Skeletal muscle satellite cell (primary cell): ENCODE measurements around the gene FAM118B.

Experiments
- H3K27me3 ChIP-seq: 2 replicates; pipeline ENCODE4 v1.7.0; 2013; ENCODE audit warnings: low read length; ENCODE audit not compliant: control insufficient read depth, insufficient read depth
- H3K36me3 ChIP-seq: 2 replicates; pipeline ENCODE4 v1.7.0; 2013; ENCODE audit warnings: mild to moderate bottlenecking, control low read depth, low read length; ENCODE audit not compliant: insufficient read depth
- H3K4me1 ChIP-seq: 2 replicates; pipeline ENCODE4 v1.7.0; 2013; ENCODE audit warnings: low read length; ENCODE audit not compliant: control insufficient read depth, insufficient read depth
- H3K4me2 ChIP-seq: 2 replicates; pipeline ENCODE4 v1.7.0; 2013; ENCODE audit warnings: mild to moderate bottlenecking, low read length
- H3K4me3 ChIP-seq: 2 replicates; pipeline ENCODE4 v1.7.0; 2013; ENCODE audit warnings: low read length
- H3K9ac ChIP-seq: 2 replicates; pipeline ENCODE4 v1.7.0; 2013; ENCODE audit warnings: mild to moderate bottlenecking, low read depth, low read length, moderate library complexity
- H3K9me3 ChIP-seq: replicated peaks from 2 replicates; pipeline ENCODE4 v1.7.0; 2013; ENCODE audit warnings: mild to moderate bottlenecking, control low read depth, low read length

Gene FAM118B

GRCh38 chr11:126173257-126173656, 38.3 kb upstream of the FAM118B start:
- Histone ChIP-seq H3K36me3 (no peaks in the 10 kb centered on the region), H3K4me3 (no peak overlapping the region), H3K4me2 (no peak overlapping the region), H3K4me1 (peaks cover 3% of the 10 kb centered on the region), H3K27me3 (peaks cover 8% of the 10 kb centered on the region), H3K9ac (no peak overlapping the region), H3K9me3 (no peaks in the 10 kb centered on the region)

GRCh38 chr11:126174816-126175215, 36.8 kb upstream of the FAM118B start:
- Histone ChIP-seq H3K4me1 (peaks cover 3% of the 10 kb centered on the region), H3K9ac (no peak overlapping the region), H3K36me3 (no peaks in the 10 kb centered on the region), H3K9me3 (no peaks in the 10 kb centered on the region), H3K27me3 (peaks cover 8% of the 10 kb centered on the region), H3K4me3 (no peak overlapping the region), H3K4me2 (no peak overlapping the region)

- Histone ChIP-seq H3K4me1 (peaks cover 3% of the 10 kb centered on the region), H3K36me3 (no peaks in the 10 kb centered on the region), H3K27me3 (peaks cover 8% of the 10 kb centered on the region), H3K9ac (no peak overlapping the region), H3K4me2 (peak overlapping the region; percentile 9), H3K4me3 (no peak overlapping the region), H3K9me3 (no peaks in the 10 kb centered on the region)
Measured at GRCh38 chr11:126175393-126175792, 36.2 kb upstream of the FAM118B start.

DNA sequence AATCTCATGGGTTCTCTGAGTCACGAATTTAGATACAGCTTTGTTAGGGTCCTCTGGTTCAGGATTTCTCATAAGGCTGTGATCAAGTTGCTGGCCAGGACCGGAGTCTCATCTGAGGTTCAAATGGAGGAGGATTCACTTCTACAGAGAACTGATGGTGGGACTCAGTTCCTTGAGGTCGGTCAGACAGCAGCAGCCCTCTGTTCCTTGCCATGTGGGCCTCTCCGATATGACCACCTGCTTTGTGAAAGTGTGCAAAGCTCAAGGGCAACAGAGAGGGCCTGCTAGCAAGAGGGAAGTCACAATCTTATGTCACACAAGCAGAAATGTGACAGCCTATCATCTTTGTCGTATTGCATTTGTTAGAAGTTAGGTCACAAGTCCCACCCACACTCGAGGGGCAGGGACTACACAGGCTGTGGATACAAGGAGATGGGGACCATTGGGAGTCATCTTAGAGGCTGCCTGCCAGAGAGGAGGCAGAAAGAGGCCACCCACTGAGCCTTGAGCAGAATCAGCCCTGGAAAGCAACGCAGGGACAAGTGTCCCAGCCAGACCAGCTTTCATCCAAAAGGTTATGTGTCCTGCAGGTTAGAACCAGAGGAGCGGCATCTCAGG, 34.6 kb upstream of the FAM118B start:
- Histone ChIP-seq H3K4me3 (no peak overlapping the region), H3K4me1 (peaks cover 3% of the 10 kb centered on the region), H3K9me3 (no peaks in the 10 kb centered on the region), H3K36me3 (no peaks in the 10 kb centered on the region), H3K27me3 (peaks cover 8% of the 10 kb centered on the region), H3K9ac (no peak overlapping the region), H3K4me2 (no peak overlapping the region)

DNA sequence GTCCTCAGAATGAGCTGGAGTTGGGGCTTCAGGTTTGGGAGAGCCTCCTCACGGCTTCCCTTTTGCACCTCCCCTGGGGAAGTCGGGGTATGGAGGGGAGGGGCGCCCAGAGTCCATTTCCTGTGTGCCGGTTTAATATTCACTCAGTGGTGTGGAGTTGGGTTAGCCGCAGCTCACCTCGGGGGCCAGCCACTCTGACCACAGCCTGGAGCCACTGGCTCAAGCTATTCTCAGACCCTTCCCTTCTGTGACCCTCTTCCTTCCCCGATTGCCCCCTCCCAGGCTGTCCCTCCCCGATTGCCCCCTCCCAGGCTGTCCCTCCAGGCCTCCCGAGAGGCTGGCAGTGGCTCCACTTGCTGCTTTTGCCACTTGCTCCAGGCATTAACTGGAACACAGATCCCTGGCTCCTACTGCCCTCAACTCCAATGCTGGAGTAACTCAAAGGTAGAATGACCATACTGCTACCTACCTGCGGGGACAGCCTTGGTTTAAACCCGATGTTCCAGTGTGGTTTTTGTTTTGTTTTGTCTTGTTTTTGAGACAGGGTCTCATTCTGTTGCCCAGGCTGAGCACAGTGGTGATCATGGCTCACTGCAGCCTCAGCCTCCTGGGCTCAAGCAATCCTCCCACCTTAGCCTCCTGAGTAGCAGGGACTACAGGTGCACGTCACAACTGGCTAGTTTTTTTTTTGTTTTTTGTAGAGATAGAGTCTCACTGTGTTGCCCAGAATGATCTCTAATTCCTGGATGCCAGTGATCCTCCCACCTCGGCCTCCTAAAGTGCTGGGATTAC, 29.4 kb upstream of the FAM118B start:
- no peaks in the 10 kb centered on the region for H3K27me3 ChIP-seq

DNA sequence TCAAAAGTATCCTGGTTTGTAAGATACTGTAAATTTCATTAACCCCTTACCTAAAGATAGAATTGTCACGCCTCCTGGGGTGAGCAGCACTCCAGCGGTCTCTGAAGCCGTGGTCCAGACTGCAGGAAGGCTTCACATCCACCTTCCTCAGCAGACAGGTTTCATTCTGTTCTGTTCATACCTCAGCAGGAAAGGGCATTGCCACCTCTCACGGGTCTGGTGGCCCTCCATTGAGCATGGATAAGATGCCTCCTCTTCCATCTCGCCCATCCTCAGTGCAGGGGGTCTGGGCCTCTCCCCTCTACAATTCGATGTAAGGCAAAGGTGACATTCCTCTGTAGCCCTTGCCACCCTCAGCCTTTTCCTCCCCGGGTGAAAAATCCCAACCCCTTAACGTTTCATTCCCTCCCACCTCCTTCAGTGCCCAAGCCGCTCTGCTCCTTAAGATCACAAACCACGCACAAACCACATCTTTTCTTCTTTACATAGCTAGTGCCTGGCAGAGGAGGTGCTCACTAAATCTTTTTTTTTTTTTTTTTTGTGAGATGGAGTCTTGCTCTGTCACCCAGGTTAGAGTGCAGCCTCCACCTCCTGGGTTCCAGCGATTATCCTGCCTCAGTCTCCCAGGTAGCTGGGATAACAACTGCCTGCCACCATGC, 28.7 kb upstream of the FAM118B start:
- Histone ChIP-seq H3K4me3 (no peak overlapping the region), H3K9ac (no peak overlapping the region), H3K36me3 (no peaks in the 10 kb centered on the region), H3K27me3 (no peaks in the 10 kb centered on the region), H3K9me3 (no peaks in the 10 kb centered on the region), H3K4me1 (no peaks in the 10 kb centered on the region), H3K4me2 (no peak overlapping the region)

More for the DNA sequence above, 29.4 kb upstream of the FAM118B start:
- Histone ChIP-seq H3K9me3 (no peaks in the 10 kb centered on the region), H3K4me2 (no peak overlapping the region), H3K9ac (no peak overlapping the region), H3K36me3 (no peaks in the 10 kb centered on the region), H3K4me3 (no peak overlapping the region), H3K4me1 (no peaks in the 10 kb centered on the region)

DNA sequence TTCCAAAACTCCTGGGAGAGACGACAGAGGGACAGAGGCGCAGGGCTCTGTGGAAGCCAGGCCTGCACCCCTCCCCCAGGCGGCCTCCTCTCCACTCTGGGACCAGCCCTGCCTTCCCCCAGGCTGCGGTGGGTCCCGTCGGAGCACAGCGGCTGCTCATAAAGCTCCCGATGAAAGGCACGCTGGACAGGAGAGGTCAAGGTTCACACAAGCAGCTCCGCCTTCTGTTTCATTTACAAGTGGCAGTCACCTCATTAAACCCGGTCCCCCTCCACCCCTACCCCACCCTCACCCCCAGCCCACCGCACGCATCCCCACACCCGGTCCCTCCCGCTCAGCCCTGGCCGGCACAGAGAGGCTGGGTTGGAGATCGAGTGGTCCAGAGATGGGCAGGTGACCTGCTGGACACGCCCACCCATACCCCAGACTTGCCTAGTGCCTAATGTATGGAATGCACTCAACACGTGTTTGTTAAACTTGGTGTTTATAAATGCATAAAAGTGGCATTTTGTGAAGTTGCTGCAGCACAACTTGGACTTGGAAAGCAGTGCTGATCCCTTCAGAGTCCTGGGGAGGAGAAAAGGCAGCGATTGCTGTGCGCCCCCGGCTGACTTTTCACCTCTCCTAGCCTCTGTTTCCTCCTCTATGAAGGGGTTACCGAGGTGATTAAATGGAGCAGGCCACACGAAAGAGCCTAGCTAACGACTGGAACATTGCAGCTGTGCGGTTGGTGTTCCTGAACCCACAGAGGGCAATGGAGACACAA, 26.1 kb upstream of the FAM118B start:
- Histone ChIP-seq H3K36me3 (no peaks in the 10 kb centered on the region), H3K9me3 (no peaks in the 10 kb centered on the region), H3K4me1 (no peaks in the 10 kb centered on the region), H3K27me3 (no peaks in the 10 kb centered on the region), H3K9ac (no peak overlapping the region), H3K4me2 (no peak overlapping the region), H3K4me3 (no peak overlapping the region)

DNA sequence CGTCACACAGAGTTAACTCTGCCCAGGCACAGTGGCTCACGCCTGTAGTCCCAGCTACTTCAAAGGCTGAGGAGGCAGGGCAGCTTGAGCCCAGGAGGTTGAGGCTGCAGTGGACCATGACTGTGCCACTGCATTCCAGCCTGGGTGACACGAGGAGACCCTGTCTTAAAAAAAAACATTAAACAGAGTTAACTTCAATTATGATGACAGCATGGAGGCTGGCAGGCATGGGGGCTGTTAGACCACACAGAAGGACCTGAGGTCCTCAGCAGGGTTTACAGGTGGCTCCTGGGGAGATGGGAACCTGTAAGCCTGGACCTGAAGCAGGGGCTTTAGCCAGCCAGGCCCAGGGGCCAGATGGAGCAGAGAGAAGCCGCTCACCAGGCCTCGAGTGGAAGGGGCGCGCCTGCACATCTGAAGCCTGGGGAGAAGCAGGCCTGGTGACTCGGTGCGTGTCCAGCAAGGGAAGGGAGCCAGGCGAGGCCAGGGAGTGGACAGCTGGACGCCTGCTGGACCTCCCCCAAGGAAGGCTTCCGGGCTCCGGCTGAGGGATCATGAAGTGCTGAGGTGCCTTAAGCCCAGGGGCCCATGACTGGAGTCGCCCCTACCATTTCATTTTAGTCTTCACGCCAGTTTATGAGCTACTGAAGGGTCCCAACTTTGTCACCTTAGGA, 25.4 kb upstream of the FAM118B start:
- no peaks in the 10 kb centered on the region for H3K36me3 ChIP-seq
- no peaks in the 10 kb centered on the region for H3K4me1 ChIP-seq
- no peaks in the 10 kb centered on the region for H3K27me3 ChIP-seq
- H3K4me3 ChIP-seq: no peak overlapping the region
- H3K9me3 ChIP-seq: no peaks in the 10 kb centered on the region
- H3K9ac ChIP-seq: no peak overlapping the region
- H3K4me2 ChIP-seq: no peak overlapping the region

DNA sequence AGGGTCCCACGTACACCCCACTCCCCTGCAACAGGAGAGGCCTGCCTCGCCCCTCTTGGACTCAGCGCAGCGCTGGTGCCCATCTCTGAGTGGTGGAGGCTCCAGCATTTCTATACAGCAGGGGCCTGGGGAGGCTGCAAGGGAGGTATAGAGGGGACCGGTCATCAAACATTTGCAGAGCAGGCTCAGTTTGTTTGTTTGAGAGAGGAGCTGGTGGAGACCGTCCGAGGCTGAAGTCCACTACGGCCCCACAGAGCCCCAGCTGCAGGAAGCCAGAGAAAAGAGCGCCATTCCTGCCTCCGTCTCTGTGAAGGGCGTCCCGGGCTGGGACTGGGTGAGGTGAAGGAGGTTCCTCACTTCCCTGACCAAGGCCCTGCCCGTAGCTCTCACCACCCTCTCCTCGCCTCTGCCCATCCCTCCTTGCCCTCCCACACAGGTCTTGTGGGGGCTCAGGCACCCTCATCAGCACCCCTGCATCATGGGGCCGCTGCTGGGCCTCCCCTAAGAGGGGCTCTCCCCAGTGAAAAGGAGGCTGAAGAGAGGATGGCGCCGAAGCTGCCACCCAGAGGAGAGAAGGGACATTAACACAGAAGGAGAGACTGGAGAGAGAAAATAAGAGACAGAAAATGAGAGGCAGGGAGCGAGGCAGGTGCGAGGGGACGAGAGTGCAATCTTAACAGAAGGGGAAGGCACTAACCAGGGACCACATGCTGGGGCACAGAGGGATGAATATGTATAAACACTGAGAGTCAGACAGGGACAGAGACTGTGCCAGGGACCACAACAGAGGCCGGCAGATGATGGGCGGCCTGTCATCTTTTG, 24.7 kb upstream of the FAM118B start:
- no peaks in the 10 kb centered on the region for H3K36me3 ChIP-seq
- H3K4me1 ChIP-seq: no peaks in the 10 kb centered on the region
- no peaks in the 10 kb centered on the region for H3K9me3 ChIP-seq
- no peaks in the 10 kb centered on the region for H3K27me3 ChIP-seq
- H3K9ac ChIP-seq: no peak overlapping the region
- no peak overlapping the region for H3K4me2 ChIP-seq
- H3K4me3 ChIP-seq: no peak overlapping the region

DNA sequence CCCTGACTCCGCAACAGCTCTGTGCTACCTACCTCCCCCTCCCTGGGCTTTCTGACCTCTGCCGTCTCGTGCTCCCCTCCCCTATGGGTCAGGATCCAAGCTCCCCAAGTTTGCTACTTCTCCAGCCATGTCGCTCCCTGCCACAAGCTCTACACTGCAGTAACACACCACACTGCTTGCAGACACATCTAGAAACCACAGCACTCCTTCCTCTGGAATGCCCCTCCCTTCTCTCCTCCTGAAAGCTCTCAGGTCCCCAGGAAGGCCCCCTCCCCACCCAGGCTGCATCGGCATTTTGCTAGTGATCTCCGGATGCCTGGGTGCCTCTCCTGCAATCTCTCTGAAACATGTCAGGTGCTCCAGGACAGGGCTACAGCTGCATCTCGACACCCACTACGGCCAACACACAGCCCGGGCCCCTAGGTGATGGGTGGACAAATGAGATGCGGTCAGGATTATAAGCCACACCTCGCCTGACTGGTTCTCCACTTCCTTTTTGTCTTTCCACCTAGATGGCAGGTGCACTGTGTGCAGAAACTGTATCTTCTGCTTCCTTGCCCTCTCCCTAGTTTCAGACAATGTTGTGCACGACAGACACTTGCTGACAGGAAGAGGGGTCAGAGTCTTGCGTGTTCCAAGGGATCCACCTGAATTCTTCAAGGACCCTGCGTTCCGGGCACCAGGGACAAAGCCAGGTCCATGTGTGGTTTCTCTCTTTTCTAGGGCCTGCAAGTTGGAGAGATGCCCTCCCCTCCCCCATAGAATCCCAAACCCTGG, 23.1 kb upstream of the FAM118B start:
- H3K27me3 ChIP-seq: no peaks in the 10 kb centered on the region
- H3K4me1 ChIP-seq: no peaks in the 10 kb centered on the region
- H3K4me3 ChIP-seq: no peak overlapping the region
- H3K9ac ChIP-seq: no peak overlapping the region
- no peaks in the 10 kb centered on the region for H3K9me3 ChIP-seq
- H3K36me3 ChIP-seq: peaks cover 13% of the 10 kb centered on the region
- no peak overlapping the region for H3K4me2 ChIP-seq
